K562 (cell line): ENCODE results near the gene TP73. TPM values are rescaled to one million over a fixed set of nuclear protein-coding genes. Genes with fewer than 3 reads are reported as not detected.

Experiments
- ARID3A ChIP-seq: IDR thresholded peaks from 2 replicates; pipeline ENCODE4 v1.6.1; 2012; ENCODE audit warnings: low read depth, low read length, improper control_type of control experiment, borderline replicate concordance
- DEAF1 ChIP-seq: fragments of 450-650 bp; formaldehyde crosslinking; IDR thresholded peaks from 2 replicates; pipeline ENCODE4 v1.4.0; 2020; ENCODE audit warnings: mild to moderate bottlenecking, moderate library complexity
- TEAD2 ChIP-seq: fragments of 450-650 bp; IDR thresholded peaks from 2 replicates; pipeline ENCODE4 v1.6.1; 2016; ENCODE audit warnings: missing genetic modification characterization, control low read depth, missing compliant biosample characterization
- ZNF551 ChIP-seq: fragments of 250-450 bp; sonication (Bioruptor Pico); IDR thresholded peaks from 2 replicates; pipeline ENCODE4 v1.5.0; 2021; ENCODE audit warnings: mild to moderate bottlenecking, moderate library complexity
- polyA plus RNA-seq, 8 experiments: library from polyadenylated mRNA; depleted of rRNA in 4 of 8; stranded (reverse) in 5 of 8; unstranded in 3 of 8; fragments of >200 nt; fragmentation: Nextera tagmentation in 2 of 8; fragmentation: Illumina TruSeq in 1 of 8; extraction: Ambion mirVana in 2 of 8; extraction: Trizol in 1 of 8; gene quantifications; 2 replicates each; pipeline versions ENCODE4 v1.2.1 to v1.2.3, GENCODE V29; 2011 to 2014; ENCODE audit warnings: inconsistent platforms in 1 of 8, missing spikeins in 1 of 8
- total RNA-seq, 7 experiments: library from RNA; depleted of rRNA in 6 of 7; stranded (reverse); fragments of >200 nt in 6 of 7; fragmentation: Illumina TruSeq in 2 of 7; extraction: Trizol in 2 of 7; gene quantifications; 2 replicates each; pipeline versions ENCODE4 v1.2.1 to v1.2.3, GENCODE V29; 2011 to 2021; ENCODE audit warnings: low replicate concordance in 1 of 7

TP73 gene
- total and polyA plus RNA-seq, 9 of the 15 experiments (the other 6 are each of a cell fraction or from before 2014, with no cell fraction given) = 0.07 to 1.6 (median 0.40) TPM; not detected in 2

GRCh38 chr1:3772027-3772714 is 119.9 kb downstream of the TP73 start (continued):
- no peak for TF ChIP-seq TEAD2 (tag)
- no peak for TF ChIP-seq DEAF1 (CRISPR knock-in tag)
- TF ChIP-seq ARID3A = no peak
- no peak for TF ChIP-seq ZNF551 (CRISPR knock-in tag)
